ENCODE measurements around the gene PAPPA. TPM values are rescaled to one million over a fixed set of nuclear protein-coding genes. Genes with fewer than 3 reads are reported as not detected.
A peak's percentile ranks its signal among the peaks of the same experiment; 100 is the strongest.

Gene PAPPA
- total and polyA plus RNA-seq, 2 donors from 2014 or later, result 4.2 to 10.2 TPM

DNA sequence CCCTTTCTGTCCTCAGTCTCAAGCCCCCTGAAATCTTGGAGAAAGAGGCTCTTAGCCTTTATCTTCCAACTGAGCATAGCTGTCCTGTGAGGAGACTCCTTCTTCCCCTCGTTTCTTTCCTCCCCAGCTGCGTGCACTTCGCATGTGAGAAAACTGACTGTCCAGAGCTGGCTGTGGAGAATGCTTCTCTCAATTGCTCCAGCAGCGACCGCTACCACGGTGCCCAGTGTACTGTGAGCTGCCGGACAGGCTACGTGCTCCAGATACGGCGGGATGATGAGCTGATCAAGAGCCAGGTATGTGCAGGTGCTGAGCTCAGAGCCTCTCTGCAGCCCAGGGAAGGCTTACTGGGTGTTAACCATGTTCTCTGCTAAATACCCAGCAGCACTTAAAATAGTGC, 190.8 kb downstream of the PAPPA start:
- intact Hi-C loops (cut with DNase I), result no loop called here
- no peak overlapping the region for H3K4me3 ChIP-seq (ENCODE audit: low read length in 3 of 3)
- TF ChIP-seq CTCF (IDR thresholded peaks at IDR 0.05; ENCODE audit: borderline replicate concordance, extremely low read depth, insufficient read depth), result no peak
- FAIRE-seq, result no peak
- H3K27me3 ChIP-seq (ENCODE audit: control insufficient read depth, insufficient read depth, low read length), result no peaks in the 10 kb centered on the region
- no peaks in the 10 kb centered on the region for H3K4me1 ChIP-seq (ENCODE audit: control insufficient read depth in 2 of 3, insufficient read depth in 2 of 3, low read depth in 1 of 3, low read length in 3 of 3)
- H3K27ac ChIP-seq (ENCODE audit: low read depth in 2 of 2, low read length in 2 of 2), result no peak overlapping the region
- no peak for DNase-seq
- H3K9me3 ChIP-seq (ENCODE audit: control insufficient read depth in 2 of 3, insufficient read depth in 1 of 3, low read length in 3 of 3), result no peaks in the 10 kb centered on the region
- no peak overlapping the region for H3K9ac ChIP-seq (ENCODE audit: low read length in 3 of 3)
- H3K36me3 ChIP-seq (ENCODE audit: control insufficient read depth in 2 of 3, insufficient read depth in 3 of 3, low read length in 3 of 3), result peaks cover 0 to 7% (median 0%) of the 10 kb centered on the region in 3 donors

GRCh38 chr9:116345393-116345792, 191.8 kb downstream of the PAPPA start:
- peak overlapping the region in 1 of 2 donors; percentile 70 for H3K27ac ChIP-seq (ENCODE audit: low read depth in 2 of 2, low read length in 2 of 2)

DNA sequence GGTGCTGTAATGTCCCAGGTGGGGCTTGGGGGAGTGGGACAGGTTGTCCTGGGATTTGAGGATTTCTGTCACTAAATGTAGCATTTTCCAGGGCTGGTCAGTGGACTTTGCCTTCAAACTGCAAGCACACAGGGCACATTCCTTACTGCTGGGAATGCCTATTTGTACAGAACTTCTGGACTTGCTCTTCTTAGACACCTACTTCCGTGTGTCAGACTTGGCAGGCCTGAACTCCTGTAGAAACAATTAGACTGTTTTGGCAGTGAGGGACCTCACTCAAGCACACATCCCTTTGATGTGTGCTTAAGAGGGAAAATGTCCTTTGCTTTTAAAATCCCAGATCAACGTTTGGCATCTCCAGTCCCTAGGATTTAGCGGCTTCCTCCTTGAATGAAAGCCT, 192.2 kb downstream of the PAPPA start:
- no peak for FAIRE-seq
- no peaks in the 10 kb centered on the region for H3K4me1 ChIP-seq (ENCODE audit: control insufficient read depth in 2 of 3, insufficient read depth in 2 of 3, low read depth in 1 of 3, low read length in 3 of 3)

More at GRCh38 chr9:116345393-116345792, 191.8 kb downstream of the PAPPA start:
- no peak for TF ChIP-seq CTCF (IDR thresholded peaks at IDR 0.05; ENCODE audit: borderline replicate concordance, extremely low read depth, insufficient read depth)
- H3K9ac ChIP-seq (ENCODE audit: low read length in 3 of 3), result no peak overlapping the region
- H3K36me3 ChIP-seq (ENCODE audit: control insufficient read depth in 2 of 3, insufficient read depth in 3 of 3, low read length in 3 of 3), result peaks cover 0 to 10% (median 0%) of the 10 kb centered on the region in 3 donors
- H3K4me1 ChIP-seq (ENCODE audit: control insufficient read depth in 2 of 3, insufficient read depth in 2 of 3, low read depth in 1 of 3, low read length in 3 of 3), result no peaks in the 10 kb centered on the region
- H3K4me3 ChIP-seq (ENCODE audit: low read length in 3 of 3), result no peak overlapping the region
- intact Hi-C loops (cut with DNase I), result no loop called here
- DNase-seq (no peak), FAIRE-seq (no peak)
- H3K27me3 ChIP-seq (ENCODE audit: control insufficient read depth, insufficient read depth, low read length), result no peaks in the 10 kb centered on the region
- no peaks in the 10 kb centered on the region for H3K9me3 ChIP-seq (ENCODE audit: control insufficient read depth in 2 of 3, insufficient read depth in 1 of 3, low read length in 3 of 3)

More for the DNA sequence above, 192.2 kb downstream of the PAPPA start:
- Histone ChIP-seq H3K36me3 (ENCODE audit: control insufficient read depth in 2 of 3, insufficient read depth in 3 of 3, low read length in 3 of 3) (peaks cover 0 to 10% (median 0%) of the 10 kb centered on the region in 3 donors), H3K4me3 (ENCODE audit: low read length in 3 of 3) (no peak overlapping the region), H3K9me3 (ENCODE audit: control insufficient read depth in 2 of 3, insufficient read depth in 1 of 3, low read length in 3 of 3) (no peaks in the 10 kb centered on the region), H3K27me3 (ENCODE audit: control insufficient read depth, insufficient read depth, low read length) (no peaks in the 10 kb centered on the region), H3K27ac (ENCODE audit: low read depth in 2 of 2, low read length in 2 of 2) (peak overlapping the region in 1 of 2 donors; percentile 70), H3K9ac (ENCODE audit: low read length in 3 of 3) (no peak overlapping the region)
- DNase-seq, result no peak
- intact Hi-C loops (cut with DNase I), result no loop called here
- no peak for TF ChIP-seq CTCF (IDR thresholded peaks at IDR 0.05; ENCODE audit: borderline replicate concordance, extremely low read depth, insufficient read depth)
